Measurements from ENCODE around the gene ALLC.
A peak's percentile ranks its signal among the peaks of the same experiment; 100 is the strongest.

Gene ALLC

DNA sequence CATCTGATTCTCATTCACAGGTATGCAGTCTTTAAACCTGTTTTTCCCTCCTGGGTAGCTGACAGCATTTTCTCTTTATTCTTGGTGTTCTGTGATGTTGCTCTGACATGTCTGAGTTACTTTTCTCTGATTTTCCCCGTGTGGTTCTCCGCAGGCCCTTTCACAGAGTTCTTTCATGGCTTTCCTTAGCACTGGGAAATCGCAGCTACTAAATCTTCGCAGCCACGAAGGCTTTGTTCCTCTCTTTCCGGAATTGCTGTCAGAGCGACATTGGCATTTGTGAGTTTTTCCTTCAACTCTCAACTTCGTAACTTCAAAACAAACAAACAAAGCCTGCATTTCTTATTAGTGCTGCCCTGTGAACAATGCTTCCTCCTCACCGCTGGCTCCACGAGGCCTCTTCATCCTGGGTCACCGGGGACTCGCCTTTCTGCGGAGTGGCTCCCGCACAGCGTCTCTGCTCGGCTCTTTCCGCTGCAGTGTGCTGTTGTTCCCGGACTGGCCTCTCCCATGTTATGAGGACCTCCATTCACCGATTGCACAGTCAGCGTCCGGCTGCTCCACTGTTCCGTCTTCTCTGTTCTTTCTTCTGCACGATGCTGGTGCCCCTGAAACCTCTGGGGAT is 47.0 kb upstream of the ALLC start:
- no peak overlapping the region for H2BK12ac ChIP-seq (ENCODE audit: low read length in 2 of 2)
- WGBS, result 88% methylated on average over 21 of the region's 23 CpGs
- no peak overlapping the region for H3K18ac ChIP-seq (ENCODE audit: low read depth in 1 of 2, low read length in 2 of 2)
- H3K23ac ChIP-seq (ENCODE audit: low read length in 2 of 2), result no peak overlapping the region
- no peaks in the 10 kb centered on the region for H3K4me1 ChIP-seq (ENCODE audit: control insufficient read depth, insufficient read depth, low read depth, low read length)
- H4K91ac ChIP-seq (ENCODE audit: low read length), result no peak overlapping the region
- H3K4ac ChIP-seq (ENCODE audit: low read depth in 1 of 2, low read length in 2 of 2), result no peak overlapping the region
- H2BK5ac ChIP-seq (ENCODE audit: low read depth, low read length, poor library complexity, severe bottlenecking), result no peak overlapping the region
- peaks cover 0 to 3% of the 10 kb centered on the region in 2 experiments for H3K36me3 ChIP-seq (ENCODE audit: control insufficient read depth in 1 of 2, insufficient read depth in 2 of 2, low read depth in 1 of 2, low read length in 2 of 2)
- no peaks in the 10 kb centered on the region for H3K9me3 ChIP-seq (ENCODE audit: control insufficient read depth, low read length)
- H2AK5ac ChIP-seq (ENCODE audit: low read length, severe bottlenecking), result no peak overlapping the region
- no peak overlapping the region for H3K14ac ChIP-seq (ENCODE audit: low read length in 2 of 2)
- no peak overlapping the region for H3K4me3 ChIP-seq (ENCODE audit: insufficient read depth in 1 of 2, low read depth in 1 of 2, low read length in 2 of 2)
- H3K4me2 ChIP-seq (ENCODE audit: low read length, poor library complexity, severe bottlenecking), result no peak overlapping the region
- H4K8ac ChIP-seq (ENCODE audit: low read length), result no peak overlapping the region
- no peak overlapping the region for H2AFZ ChIP-seq (ENCODE audit: low read depth, low read length)
- no peak for DNase-seq
- no peak overlapping the region for H3K9ac ChIP-seq (ENCODE audit: low read length)
- H3K27ac ChIP-seq (ENCODE audit: low read length, poor library complexity, severe bottlenecking), result no peak overlapping the region
- no peak overlapping the region for H2BK120ac ChIP-seq (ENCODE audit: low read depth, low read length)
- no peak overlapping the region for H2BK15ac ChIP-seq (ENCODE audit: low read depth, poor library complexity, severe bottlenecking)
- H3K79me1 ChIP-seq (replicated peaks; ENCODE audit: low read length, poor library complexity, severe bottlenecking), result no peaks in the 10 kb centered on the region
- peaks cover 0 to 15% of the 10 kb centered on the region in 2 experiments for H3K27me3 ChIP-seq (ENCODE audit: control insufficient read depth in 1 of 2, insufficient read depth in 1 of 2, low read length in 2 of 2)

DNA sequence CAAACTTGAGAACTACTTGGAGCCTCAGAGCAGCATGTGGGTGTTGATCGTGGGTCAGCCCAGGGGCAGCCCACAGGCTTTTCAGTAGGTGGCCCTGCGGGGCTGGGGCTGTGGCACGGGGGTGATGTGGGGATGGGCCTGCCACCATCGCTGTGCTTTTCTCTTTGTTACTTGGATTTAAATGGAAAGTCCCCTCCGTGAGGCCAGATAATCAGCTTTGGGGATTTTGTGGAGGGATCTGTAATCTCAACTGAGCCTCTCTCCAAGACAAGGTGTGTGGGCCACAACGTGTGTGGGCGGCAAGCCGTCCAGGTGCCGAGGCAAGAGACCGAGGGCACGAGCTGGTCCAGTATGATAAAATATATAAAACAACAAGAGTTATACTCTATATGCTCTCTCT is 46.4 kb upstream of the ALLC start:
- H3K4me3 ChIP-seq (ENCODE audit: insufficient read depth in 1 of 2, low read depth in 1 of 2, low read length in 2 of 2), result no peak overlapping the region
- H2BK120ac ChIP-seq (ENCODE audit: low read depth, low read length), result no peak overlapping the region
- no peak overlapping the region for H3K9ac ChIP-seq (ENCODE audit: low read length)
- H2AK5ac ChIP-seq (ENCODE audit: low read length, severe bottlenecking), result no peak overlapping the region
- no peaks in the 10 kb centered on the region for H3K4me1 ChIP-seq (ENCODE audit: control insufficient read depth, insufficient read depth, low read depth, low read length)
- no peak overlapping the region for H2BK15ac ChIP-seq (ENCODE audit: low read depth, poor library complexity, severe bottlenecking)
- peaks cover 0 to 15% of the 10 kb centered on the region in 2 experiments for H3K27me3 ChIP-seq (ENCODE audit: control insufficient read depth in 1 of 2, insufficient read depth in 1 of 2, low read length in 2 of 2)
- no peak overlapping the region for H3K4me2 ChIP-seq (ENCODE audit: low read length, poor library complexity, severe bottlenecking)
- no peak overlapping the region for H2AFZ ChIP-seq (ENCODE audit: low read depth, low read length)
- no peak overlapping the region for H2BK12ac ChIP-seq (ENCODE audit: low read length in 2 of 2)
- no peaks in the 10 kb centered on the region for H3K9me3 ChIP-seq (ENCODE audit: control insufficient read depth, low read length)
- H3K4ac ChIP-seq (ENCODE audit: low read depth in 1 of 2, low read length in 2 of 2), result no peak overlapping the region
- no peak overlapping the region for H4K8ac ChIP-seq (ENCODE audit: low read length)
- no peak overlapping the region for H3K14ac ChIP-seq (ENCODE audit: low read length in 2 of 2)
- H2BK5ac ChIP-seq (ENCODE audit: low read depth, low read length, poor library complexity, severe bottlenecking), result no peak overlapping the region
- H3K79me1 ChIP-seq (replicated peaks; ENCODE audit: low read length, poor library complexity, severe bottlenecking), result no peaks in the 10 kb centered on the region
- H3K23ac ChIP-seq (ENCODE audit: low read length in 2 of 2), result no peak overlapping the region
- H3K18ac ChIP-seq (ENCODE audit: low read depth in 1 of 2, low read length in 2 of 2), result no peak overlapping the region
- no peak overlapping the region for H4K91ac ChIP-seq (ENCODE audit: low read length)
- no peak for DNase-seq
- 92% methylated on average over 5 of the region's 11 CpGs for WGBS
- H3K27ac ChIP-seq (ENCODE audit: low read length, poor library complexity, severe bottlenecking), result no peak overlapping the region
- no peaks in the 10 kb centered on the region for H3K36me3 ChIP-seq (ENCODE audit: control insufficient read depth in 1 of 2, insufficient read depth in 2 of 2, low read depth in 1 of 2, low read length in 2 of 2)

DNA sequence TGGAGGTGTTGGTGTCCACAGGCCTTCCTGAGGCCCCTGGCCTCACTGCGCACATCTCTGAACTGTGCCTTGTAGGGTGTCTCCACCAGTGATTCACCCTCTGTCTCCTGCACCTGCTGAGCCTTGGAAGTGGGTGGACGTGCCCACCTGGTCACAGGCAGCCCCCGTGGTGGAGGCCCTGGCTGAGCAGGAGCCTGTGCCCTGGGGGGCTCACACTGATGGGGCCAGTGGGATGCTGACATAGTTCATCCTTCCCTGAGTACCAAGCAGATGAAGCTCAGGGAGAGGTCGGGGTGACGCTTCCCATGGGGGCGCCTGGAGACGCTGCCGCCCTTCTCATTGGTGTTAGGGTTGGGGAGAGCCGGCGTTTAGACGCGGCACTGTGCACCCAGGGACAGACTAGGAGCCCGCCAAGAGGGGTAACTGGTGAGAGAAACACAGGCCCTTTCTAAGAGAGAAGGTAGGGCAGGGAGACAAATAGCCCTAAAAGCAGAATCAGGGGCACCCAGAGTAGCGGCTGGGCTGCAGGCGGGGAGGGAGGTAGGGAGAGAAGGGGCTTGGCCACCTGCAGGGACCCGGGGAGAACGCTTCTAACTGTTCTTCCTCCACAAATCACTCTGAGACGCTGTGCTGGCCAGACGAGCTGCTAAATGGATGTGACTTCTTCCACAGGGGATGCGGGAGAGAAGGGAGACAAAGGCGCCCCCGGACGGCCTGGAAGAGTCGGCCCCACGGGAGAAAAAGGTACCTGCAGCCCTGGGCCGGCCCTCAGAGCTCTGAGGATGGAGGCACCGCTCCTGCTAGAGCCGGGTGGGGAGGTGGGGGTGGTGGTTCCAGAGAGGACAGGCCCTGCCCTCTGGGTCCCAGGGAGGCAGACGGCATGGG is 45.1 kb upstream of the ALLC start:
- no peak overlapping the region for H3K23ac ChIP-seq (ENCODE audit: low read length in 2 of 2)
- no peak overlapping the region for H2BK5ac ChIP-seq (ENCODE audit: low read depth, low read length, poor library complexity, severe bottlenecking)
- no peak overlapping the region for H4K8ac ChIP-seq (ENCODE audit: low read length)
- no peaks in the 10 kb centered on the region for H3K4me1 ChIP-seq (ENCODE audit: control insufficient read depth, insufficient read depth, low read depth, low read length)
- no peak overlapping the region for H2BK12ac ChIP-seq (ENCODE audit: low read length in 2 of 2)
- no peak overlapping the region for H2BK120ac ChIP-seq (ENCODE audit: low read depth, low read length)
- WGBS, result 91% methylated on average over 27 of the region's 29 CpGs
- H3K27ac ChIP-seq (ENCODE audit: low read length, poor library complexity, severe bottlenecking), result no peak overlapping the region
- peak overlapping the region; percentile 6 for H4K91ac ChIP-seq (ENCODE audit: low read length)
- no peak for DNase-seq
- no peaks in the 10 kb centered on the region for H3K9me3 ChIP-seq (ENCODE audit: control insufficient read depth, low read length)
- no peak overlapping the region for H2AK5ac ChIP-seq (ENCODE audit: low read length, severe bottlenecking)
- no peak overlapping the region for H3K4ac ChIP-seq (ENCODE audit: low read depth in 1 of 2, low read length in 2 of 2)
- H3K36me3 ChIP-seq (ENCODE audit: control insufficient read depth in 1 of 2, insufficient read depth in 2 of 2, low read depth in 1 of 2, low read length in 2 of 2), result no peaks in the 10 kb centered on the region
- H3K18ac ChIP-seq (ENCODE audit: low read depth in 1 of 2, low read length in 2 of 2), result peak overlapping the region in 1 of 2 experiments; percentile 12
- H3K4me3 ChIP-seq (ENCODE audit: insufficient read depth in 1 of 2, low read depth in 1 of 2, low read length in 2 of 2), result no peak overlapping the region
- no peak overlapping the region for H3K9ac ChIP-seq (ENCODE audit: low read length)
- H2AFZ ChIP-seq (ENCODE audit: low read depth, low read length), result no peak overlapping the region
- peaks cover 0 to 15% of the 10 kb centered on the region in 2 experiments for H3K27me3 ChIP-seq (ENCODE audit: control insufficient read depth in 1 of 2, insufficient read depth in 1 of 2, low read length in 2 of 2)
- H3K4me2 ChIP-seq (ENCODE audit: low read length, poor library complexity, severe bottlenecking), result no peak overlapping the region
- H3K79me1 ChIP-seq (replicated peaks; ENCODE audit: low read length, poor library complexity, severe bottlenecking), result no peaks in the 10 kb centered on the region
- H3K14ac ChIP-seq (ENCODE audit: low read length in 2 of 2), result no peak overlapping the region
- peak overlapping the region; percentile 80 for H2BK15ac ChIP-seq (ENCODE audit: low read depth, poor library complexity, severe bottlenecking)

DNA sequence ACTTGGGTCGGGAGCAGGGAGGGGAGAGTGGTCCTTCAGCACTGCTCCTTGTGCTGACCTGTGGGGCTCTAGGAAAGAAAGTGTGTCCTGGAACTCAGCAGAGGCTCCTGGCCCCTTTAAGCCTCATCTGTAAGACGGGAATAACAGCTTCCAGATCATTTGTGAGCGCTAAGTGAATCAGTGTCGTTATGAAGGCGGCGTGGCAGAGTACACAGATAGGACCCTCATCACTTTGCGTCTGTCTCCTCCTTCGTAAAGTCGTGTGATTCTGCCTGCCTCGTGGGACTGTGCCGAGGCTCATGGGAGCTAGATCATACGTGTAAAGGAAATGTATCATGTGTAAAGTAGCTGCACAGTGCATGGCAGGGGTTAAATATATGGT is 44.5 kb upstream of the ALLC start:
- H2BK12ac ChIP-seq (ENCODE audit: low read length in 2 of 2), result no peak overlapping the region
- no peak for DNase-seq

More for the DNA sequence above, 44.5 kb upstream of the ALLC start:
- Histone ChIP-seq H3K23ac (ENCODE audit: low read length in 2 of 2) (no peak overlapping the region), H3K4me3 (ENCODE audit: insufficient read depth in 1 of 2, low read depth in 1 of 2, low read length in 2 of 2) (no peak overlapping the region), H2BK15ac (ENCODE audit: low read depth, poor library complexity, severe bottlenecking) (no peak overlapping the region), H2BK120ac (ENCODE audit: low read depth, low read length) (no peak overlapping the region), H3K9me3 (ENCODE audit: control insufficient read depth, low read length) (no peaks in the 10 kb centered on the region), H3K9ac (ENCODE audit: low read length) (no peak overlapping the region), H3K4me2 (ENCODE audit: low read length, poor library complexity, severe bottlenecking) (no peak overlapping the region), H2AK5ac (ENCODE audit: low read length, severe bottlenecking) (no peak overlapping the region), H3K27me3 (ENCODE audit: control insufficient read depth in 1 of 2, insufficient read depth in 1 of 2, low read length in 2 of 2) (peaks cover 0 to 14% of the 10 kb centered on the region in 2 experiments), H3K14ac (ENCODE audit: low read length in 2 of 2) (no peak overlapping the region), H3K4me1 (ENCODE audit: control insufficient read depth, insufficient read depth, low read depth, low read length) (no peaks in the 10 kb centered on the region), H3K18ac (ENCODE audit: low read depth in 1 of 2, low read length in 2 of 2) (no peak overlapping the region), H3K27ac (ENCODE audit: low read length, poor library complexity, severe bottlenecking) (no peak overlapping the region), H3K36me3 (ENCODE audit: control insufficient read depth in 1 of 2, insufficient read depth in 2 of 2, low read depth in 1 of 2, low read length in 2 of 2) (no peaks in the 10 kb centered on the region), H4K91ac (ENCODE audit: low read length) (no peak overlapping the region), H2BK5ac (ENCODE audit: low read depth, low read length, poor library complexity, severe bottlenecking) (no peak overlapping the region), H2AFZ (ENCODE audit: low read depth, low read length) (no peak overlapping the region), H3K79me1 (replicated peaks; ENCODE audit: low read length, poor library complexity, severe bottlenecking) (no peaks in the 10 kb centered on the region), H4K8ac (ENCODE audit: low read length) (no peak overlapping the region), H3K4ac (ENCODE audit: low read depth in 1 of 2, low read length in 2 of 2) (no peak overlapping the region)
- WGBS, result 94% methylated on average over 11 of the region's 12 CpGs
